Neural cell (in vitro differentiated cells): ENCODE results near the gene OR5M10.
"Not testable (repeated sequence)": the region's sequence is repeated elsewhere in the genome, so short reads cannot be mapped to it uniquely, and the experiment has no call there.

Source experiments
- TAF1 ChIP-seq: IDR thresholded peaks from 2 replicates; pipeline ENCODE4 v1.6.1; 2012; ENCODE audit warnings: low read depth
- TF ChIP-seq, protein P1 (sequence below): IDR thresholded peaks from 2 replicates; pipeline ENCODE4 v1.6.1; 2012; ENCODE audit warnings: borderline replicate concordance

DNA sequence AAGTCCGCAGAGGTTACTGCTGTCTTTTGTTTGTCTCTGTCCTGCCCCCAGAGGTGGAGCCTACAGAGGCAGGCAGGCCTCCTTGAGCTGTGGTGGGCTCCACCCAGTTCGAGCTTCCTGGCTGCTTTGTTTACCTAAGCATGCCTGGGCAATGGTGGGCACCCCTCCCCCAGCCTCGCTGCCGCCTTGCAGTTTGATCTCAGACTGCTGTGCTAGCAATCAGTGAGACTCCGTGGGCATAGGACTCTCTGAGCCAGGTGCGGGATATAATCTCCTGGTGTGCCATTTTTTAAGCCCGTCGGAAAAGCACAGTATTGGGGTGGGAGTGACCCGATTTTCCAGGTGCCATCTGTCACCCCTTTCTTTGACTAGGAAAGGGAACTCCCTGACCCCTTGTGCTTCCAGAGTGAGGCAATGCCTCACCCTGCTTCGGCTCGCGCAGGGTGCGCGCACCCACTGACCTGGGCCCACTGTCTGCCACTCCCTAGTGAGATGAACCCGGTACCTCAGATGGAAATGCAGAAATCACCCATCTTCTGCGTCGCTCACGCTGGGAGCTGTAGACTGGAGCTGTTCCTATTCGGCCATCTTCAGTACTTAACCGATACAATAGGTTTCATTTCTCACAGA is 14.7 kb upstream of the OR5M10 start:
- TF ChIP-seq TAF1 = not testable (repeated sequence)
- TF ChIP-seq, protein P1, sequence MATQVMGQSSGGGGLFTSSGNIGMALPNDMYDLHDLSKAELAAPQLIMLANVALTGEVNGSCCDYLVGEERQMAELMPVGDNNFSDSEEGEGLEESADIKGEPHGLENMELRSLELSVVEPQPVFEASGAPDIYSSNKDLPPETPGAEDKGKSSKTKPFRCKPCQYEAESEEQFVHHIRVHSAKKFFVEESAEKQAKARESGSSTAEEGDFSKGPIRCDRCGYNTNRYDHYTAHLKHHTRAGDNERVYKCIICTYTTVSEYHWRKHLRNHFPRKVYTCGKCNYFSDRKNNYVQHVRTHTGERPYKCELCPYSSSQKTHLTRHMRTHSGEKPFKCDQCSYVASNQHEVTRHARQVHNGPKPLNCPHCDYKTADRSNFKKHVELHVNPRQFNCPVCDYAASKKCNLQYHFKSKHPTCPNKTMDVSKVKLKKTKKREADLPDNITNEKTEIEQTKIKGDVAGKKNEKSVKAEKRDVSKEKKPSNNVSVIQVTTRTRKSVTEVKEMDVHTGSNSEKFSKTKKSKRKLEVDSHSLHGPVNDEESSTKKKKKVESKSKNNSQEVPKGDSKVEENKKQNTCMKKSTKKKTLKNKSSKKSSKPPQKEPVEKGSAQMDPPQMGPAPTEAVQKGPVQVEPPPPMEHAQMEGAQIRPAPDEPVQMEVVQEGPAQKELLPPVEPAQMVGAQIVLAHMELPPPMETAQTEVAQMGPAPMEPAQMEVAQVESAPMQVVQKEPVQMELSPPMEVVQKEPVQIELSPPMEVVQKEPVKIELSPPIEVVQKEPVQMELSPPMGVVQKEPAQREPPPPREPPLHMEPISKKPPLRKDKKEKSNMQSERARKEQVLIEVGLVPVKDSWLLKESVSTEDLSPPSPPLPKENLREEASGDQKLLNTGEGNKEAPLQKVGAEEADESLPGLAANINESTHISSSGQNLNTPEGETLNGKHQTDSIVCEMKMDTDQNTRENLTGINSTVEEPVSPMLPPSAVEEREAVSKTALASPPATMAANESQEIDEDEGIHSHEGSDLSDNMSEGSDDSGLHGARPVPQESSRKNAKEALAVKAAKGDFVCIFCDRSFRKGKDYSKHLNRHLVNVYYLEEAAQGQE = not testable (repeated sequence)
